ENCODE measurements around the gene LARP7. TPM values are rescaled to one million over a fixed set of nuclear protein-coding genes. Genes with fewer than 3 reads are reported as not detected.

LARP7 gene
- total RNA-seq: 31.1 and 32.1 TPM in 2 replicates

GRCh38 chr4:112636688-112637551 lies at the start of gene LARP7, which contains the start of gene ZGRF1:
Gene LARP7 (plus strand): TSS chr4:112637143. CDS start chr4:112644670, 7,527 bp downstream.
Gene ZGRF1 (minus strand): TSS chr4:112636909. CDS start chr4:112633176, 3,733 bp downstream.

Other genes starting within 250 kb of the LARP7 start
- gene NEUROG2, start 121.0 kb upstream of the LARP7 start, total RNA-seq: not detected in 2 replicates
- gene ZGRF1, start 234 bp upstream of the LARP7 start, total RNA-seq: 3.6 and 4.8 TPM in 2 replicates

All from smooth muscle cell of bladder (primary cell).